Suprapubic skin (tissue), 4 donors: ENCODE measurements around the gene FAT2. TPM values are rescaled to one million over a fixed set of nuclear protein-coding genes. Genes with fewer than 3 reads are reported as not detected.

ENCODE experiments used
- DNase-seq, 2 donors: peaks; one replicate each; pipeline ENCODE4 v3.0.0-alpha.2; 2019; ENCODE audit warnings: low spot score in 2 of 2
- H3K27ac ChIP-seq: fragments of 200-600 bp; sonication (generic); one replicate; pipeline ENCODE4 v1.5.1; 2019
- H3K27me3 ChIP-seq: fragments of 200-600 bp; sonication (generic); one replicate; pipeline ENCODE4 v1.5.1; 2019
- H3K36me3 ChIP-seq: fragments of 200-600 bp; sonication (generic); one replicate; pipeline ENCODE4 v1.5.1; 2019
- H3K4me1 ChIP-seq: fragments of 200-600 bp; sonication (generic); one replicate; pipeline ENCODE4 v1.5.1; 2019
- H3K4me3 ChIP-seq: fragments of 200-600 bp; sonication (generic); one replicate; pipeline ENCODE4 v1.5.1; 2019; ENCODE audit warnings: mild to moderate bottlenecking
- H3K9me3 ChIP-seq: fragments of 200-600 bp; sonication (generic); one replicate; pipeline ENCODE4 v1.5.1; 2019
- CTCF ChIP-seq, 2 donors: fragments of 200-600 bp in 1 of 2; fragments of 450-650 bp in 1 of 2; sonication (generic) in 1 of 2; IDR thresholded peaks; one replicate each; pipeline ENCODE4 v1.5.1; 2016 to 2019; ENCODE audit warnings: antibody characterized with exemption in 2 of 2, mild to moderate bottlenecking in 1 of 2, moderate library complexity in 1 of 2
- EP300 ChIP-seq: sonication (generic); formaldehyde crosslinking; IDR thresholded peaks from one replicate; pipeline ENCODE4 v1.6.1; 2017; ENCODE audit warnings: antibody characterized with exemption
- POLR2A ChIP-seq, 2 donors: fragments of 450-650 bp; IDR thresholded peaks; one replicate each; pipeline ENCODE4 v1.6.1; 2017; ENCODE audit warnings: antibody characterized with exemption in 2 of 2, mild to moderate bottlenecking in 2 of 2, moderate library complexity in 2 of 2
- POLR2AphosphoS5 ChIP-seq, 3 donors: sonication (generic); formaldehyde crosslinking; IDR thresholded peaks; one replicate each; pipeline ENCODE4 v1.6.1; 2017; ENCODE audit warnings: antibody characterized with exemption in 3 of 3
- WGBS: methylation state at CpG from one replicate; pipeline ENCODE4 v1.1.5; 2018; 5-methylcytosine and 5-hydroxymethylcytosine counted together
- total RNA-seq, 4 donors: library from RNA; depleted of rRNA; stranded (reverse); fragments of >200 nt; gene quantifications; one replicate each; pipeline ENCODE4 v1.1.0, GENCODE V29; 2016

FAT2 gene
- total RNA-seq: 100 to 1,000 TPM; 107 to 205 (median 164) TPM

GRCh38 chr5:151591144-151591819, at the start of gene FAT2:
Gene FAT2 (minus strand): TSS chr5:151591331. CDS start chr5:151568931, 22,400 bp downstream.
- Histone ChIP-seq H3K27ac (peak within 1 kb of the TSS; percentile 84), H3K4me3 (peak within 1 kb of the TSS; percentile 44)

GRCh38 chr5:151638619-151639018, 47.5 kb upstream of the FAT2 start:
- Histone ChIP-seq H3K4me1 (peaks cover 43% of the 10 kb centered on the region), H3K9me3 (no peaks in the 10 kb centered on the region), H3K27me3 (no peaks in the 10 kb centered on the region), H3K36me3 (no peaks in the 10 kb centered on the region), H3K4me3 (no peak overlapping the region), H3K27ac (peak overlapping the region; percentile 80)
- WGBS: 55% methylated on average over 4 of the region's 4 CpGs
- DNase-seq: no peak
- TF ChIP-seq POLR2A (IDR thresholded peaks at IDR 0.05) (no peak), POLR2AphosphoS5 (IDR thresholded peaks at IDR 0.05) (no peak), CTCF (IDR thresholded peaks at IDR 0.05) (no peak), EP300 (no peak)

More at GRCh38 chr5:151591144-151591819, at the start of gene FAT2:
- no peak for TF ChIP-seq POLR2A (IDR thresholded peaks at IDR 0.05)
- no peak for TF ChIP-seq EP300
- TF ChIP-seq POLR2AphosphoS5 (IDR thresholded peaks at IDR 0.05): no peak
- TF ChIP-seq CTCF (IDR thresholded peaks at IDR 0.05): no peak
- H3K36me3 ChIP-seq: no peaks in the 10 kb centered on the region
- H3K27me3 ChIP-seq: no peaks in the 10 kb centered on the region
- DNase-seq: no peak
- H3K9me3 ChIP-seq: no peaks in the 10 kb centered on the region
- WGBS: 24% methylated on average over 13 of the region's 13 CpGs
- H3K4me1 ChIP-seq: peaks cover 51% of the 10 kb centered on the region

GRCh38 chr5:151637676-151638075, 46.5 kb upstream of the FAT2 start:
- WGBS: 40% methylated on average over 5 of the region's 5 CpGs
- DNase-seq: no peak
- Histone ChIP-seq H3K9me3 (no peaks in the 10 kb centered on the region), H3K4me1 (peaks cover 52% of the 10 kb centered on the region), H3K4me3 (no peak overlapping the region), H3K36me3 (no peaks in the 10 kb centered on the region), H3K27ac (peak overlapping the region; percentile 80), H3K27me3 (no peaks in the 10 kb centered on the region)
- TF ChIP-seq POLR2A (IDR thresholded peaks at IDR 0.05): no peak
- no peak for TF ChIP-seq POLR2AphosphoS5 (IDR thresholded peaks at IDR 0.05)
- TF ChIP-seq EP300: no peak
- TF ChIP-seq CTCF (IDR thresholded peaks at IDR 0.05): no peak

- Histone ChIP-seq H3K4me3 (no peak overlapping the region), H3K27ac (no peak overlapping the region), H3K27me3 (no peaks in the 10 kb centered on the region), H3K36me3 (no peaks in the 10 kb centered on the region), H3K4me1 (peaks cover 52% of the 10 kb centered on the region), H3K9me3 (no peaks in the 10 kb centered on the region)
- 63% methylated on average over 1 of the region's 1 CpG for WGBS
- DNase-seq: no peak
- TF ChIP-seq EP300 (no peak), POLR2AphosphoS5 (IDR thresholded peaks at IDR 0.05) (no peak), CTCF (IDR thresholded peaks at IDR 0.05) (no peak), POLR2A (IDR thresholded peaks at IDR 0.05) (no peak)
Measured at GRCh38 chr5:151633892-151634291, 42.8 kb upstream of the FAT2 start.

GRCh38 chr5:151632941-151633340, 41.8 kb upstream of the FAT2 start:
- no peaks in the 10 kb centered on the region for H3K36me3 ChIP-seq
- 51% methylated on average over 7 of the region's 8 CpGs for WGBS
- no peak for TF ChIP-seq CTCF (IDR thresholded peaks at IDR 0.05)
- TF ChIP-seq POLR2AphosphoS5 (IDR thresholded peaks at IDR 0.05): no peak
- no peak for TF ChIP-seq EP300
- H3K9me3 ChIP-seq: no peaks in the 10 kb centered on the region
- peaks cover 54% of the 10 kb centered on the region for H3K4me1 ChIP-seq
- H3K27me3 ChIP-seq: no peaks in the 10 kb centered on the region
- DNase-seq: no peak
- H3K4me3 ChIP-seq: no peak overlapping the region
- no peak overlapping the region for H3K27ac ChIP-seq
